ENCODE measurements around the gene ABCC8.

- TF ChIP-seq ZBTB43 (CRISPR knock-in tag; IDR thresholded peaks at IDR 0.05) = no peak
- TF ChIP-seq CTCF (IDR thresholded peaks at IDR 0.05) = no peak
- no peak for TF ChIP-seq IRF2 (CRISPR knock-in tag; IDR thresholded peaks at IDR 0.05; ENCODE audit: borderline replicate concordance, low read depth)
Observed at GRCh38 chr11:17460406-17460805, 16.2 kb downstream of the ABCC8 start.

Measured in WTC11 (cell line).